HG02943 (cell line): ENCODE results near the gene SCN4B.

ENCODE experiments used
- ATAC-seq: cut with Tn5 transposase; IDR thresholded peaks from one replicate; pipeline ENCODE4 v1.9.1; 2021; ENCODE audit warnings: mild to moderate bottlenecking, low read depth, moderate library complexity; ENCODE audit not compliant: unreplicated experiment

The SCN4B gene

GRCh38 chr11:118155776-118156530, 3.3 kb upstream of the SCN4B start:
- ATAC-seq: no peak

- no peak for ATAC-seq
Observed at GRCh38 chr11:118154641-118155040, 2.0 kb upstream of the SCN4B start.

- no peak for ATAC-seq
Observed at GRCh38 chr11:118153976-118154375, 1.4 kb upstream of the SCN4B start.

- ATAC-seq: no peak
Observed at GRCh38 chr11:118153516-118153915, 893 bp upstream of the SCN4B start.

- ATAC-seq: no peak
Observed at GRCh38 chr11:118152020-118152551, 537 bp downstream of the SCN4B start.

GRCh38 chr11:118151431-118151830, 1.2 kb downstream of the SCN4B start:
- no peak for ATAC-seq

GRCh38 chr11:118149493-118149892, 3.1 kb downstream of the SCN4B start:
- ATAC-seq: no peak

- ATAC-seq: no peak
Observed at GRCh38 chr11:118148856-118149255, 3.8 kb downstream of the SCN4B start.

GRCh38 chr11:118148240-118148639, 4.4 kb downstream of the SCN4B start:
- no peak for ATAC-seq

- no peak for ATAC-seq
Observed at GRCh38 chr11:118147502-118147901, 5.1 kb downstream of the SCN4B start.

GRCh38 chr11:118146554-118146953, 6.1 kb downstream of the SCN4B start:
- no peak for ATAC-seq

GRCh38 chr11:118145285-118146227, 7.1 kb downstream of the SCN4B start:
- peak; percentile 70 for ATAC-seq

- no peak for ATAC-seq
Observed at GRCh38 chr11:118144301-118145268, 8.0 kb downstream of the SCN4B start.

GRCh38 chr11:118143661-118144185, 8.9 kb downstream of the SCN4B start:
- ATAC-seq: no peak

- ATAC-seq: no peak
Observed at GRCh38 chr11:118142809-118143208, 9.8 kb downstream of the SCN4B start.

GRCh38 chr11:118142081-118142480, 10.5 kb downstream of the SCN4B start:
- no peak for ATAC-seq

- no peak for ATAC-seq
Observed at GRCh38 chr11:118139578-118139977, 13.0 kb downstream of the SCN4B start.

- ATAC-seq: no peak
Observed at GRCh38 chr11:118138839-118139420, 13.7 kb downstream of the SCN4B start.

GRCh38 chr11:118136801-118137200, 15.8 kb downstream of the SCN4B start:
- ATAC-seq: no peak

- ATAC-seq: no peak
Observed at GRCh38 chr11:118136341-118136740, 16.3 kb downstream of the SCN4B start.
